Eye (tissue), 1 donor: ENCODE results near the gene TFDP1.

Experiments used
- DNase-seq: peaks from one replicate; pipeline ENCODE4 v3.0.0-alpha.2; 2015

The TFDP1 gene

DNA sequence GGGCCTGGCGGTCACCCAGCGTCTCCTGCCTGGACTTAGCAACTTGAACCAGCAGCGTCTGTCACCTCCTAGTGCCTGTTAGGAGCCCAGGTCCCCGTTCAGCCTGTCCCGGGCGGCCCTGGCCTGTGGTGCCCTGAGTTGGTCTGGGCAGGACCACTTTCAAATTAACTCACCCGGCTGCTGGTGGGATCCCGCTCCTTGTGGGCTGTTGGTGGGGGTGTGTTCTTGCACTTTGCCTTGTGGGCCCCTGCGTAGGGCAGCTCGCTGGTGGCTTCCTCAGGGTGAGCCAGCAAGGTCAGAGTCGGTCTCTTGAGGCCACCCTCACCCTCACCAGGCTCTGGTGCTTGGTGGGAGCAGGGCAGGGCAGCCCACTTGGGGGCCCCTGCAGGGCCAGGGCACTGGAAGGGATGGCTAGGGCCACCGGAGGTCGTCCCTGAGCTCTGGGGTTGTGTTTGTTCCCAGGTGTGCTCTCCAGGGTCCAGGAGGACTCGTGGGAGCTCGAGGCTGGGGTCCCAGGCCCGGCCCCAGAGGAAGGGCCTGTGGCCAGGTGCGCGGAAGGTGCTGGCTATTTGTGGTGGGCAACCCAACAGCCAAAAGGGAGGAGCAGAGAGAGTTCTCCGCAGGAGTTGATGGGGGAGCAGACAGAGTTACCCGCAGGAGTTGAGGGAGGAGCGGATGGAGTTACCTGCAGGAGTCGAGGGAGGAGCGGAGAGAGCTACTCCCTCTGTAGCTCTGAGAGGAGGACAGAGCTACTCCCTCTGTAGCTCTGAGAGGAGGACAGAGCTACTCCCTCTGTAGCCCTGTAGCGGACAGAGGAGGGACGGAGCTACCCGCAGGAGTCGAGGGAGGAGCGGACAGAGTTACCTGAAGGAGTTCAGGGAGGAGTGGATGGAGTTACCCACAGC is 16.9 kb downstream of the TFDP1 start:
- DNase-seq = no peak

DNA sequence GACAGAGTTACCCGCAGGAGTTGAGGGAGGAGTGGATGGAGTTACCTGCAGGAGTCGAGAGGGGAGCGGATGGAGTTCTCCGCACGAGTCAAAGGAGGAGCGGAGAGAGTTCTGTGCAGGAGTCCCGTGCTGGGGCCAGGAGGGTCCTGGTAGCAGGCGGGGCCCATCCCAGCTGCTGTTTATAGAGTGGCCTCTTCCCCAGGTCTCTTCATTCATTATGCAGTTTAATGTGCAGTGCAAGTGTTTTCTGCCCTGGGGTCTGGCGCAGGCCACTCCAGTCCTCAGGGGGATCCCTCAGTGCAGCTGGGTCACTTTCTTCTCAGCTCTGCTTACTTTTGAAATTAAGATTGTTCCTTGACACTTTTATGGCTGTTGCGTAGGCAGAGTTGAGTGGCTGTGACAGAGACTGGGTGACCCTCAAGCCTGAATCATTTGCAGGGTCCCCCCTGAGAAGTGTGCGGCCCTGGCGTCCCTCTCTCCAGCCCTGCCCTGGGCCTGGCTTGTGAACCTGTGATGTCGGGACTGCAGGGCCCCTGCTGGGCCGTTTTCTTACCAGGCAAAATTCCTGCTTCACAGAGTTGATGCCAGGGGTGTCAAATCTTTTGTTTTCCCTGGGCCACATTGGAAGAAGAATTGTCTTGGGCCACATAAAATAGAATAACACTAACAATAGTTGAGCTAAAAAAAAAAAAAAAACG is 17.9 kb downstream of the TFDP1 start:
- DNase-seq = peak; percentile 33

DNA sequence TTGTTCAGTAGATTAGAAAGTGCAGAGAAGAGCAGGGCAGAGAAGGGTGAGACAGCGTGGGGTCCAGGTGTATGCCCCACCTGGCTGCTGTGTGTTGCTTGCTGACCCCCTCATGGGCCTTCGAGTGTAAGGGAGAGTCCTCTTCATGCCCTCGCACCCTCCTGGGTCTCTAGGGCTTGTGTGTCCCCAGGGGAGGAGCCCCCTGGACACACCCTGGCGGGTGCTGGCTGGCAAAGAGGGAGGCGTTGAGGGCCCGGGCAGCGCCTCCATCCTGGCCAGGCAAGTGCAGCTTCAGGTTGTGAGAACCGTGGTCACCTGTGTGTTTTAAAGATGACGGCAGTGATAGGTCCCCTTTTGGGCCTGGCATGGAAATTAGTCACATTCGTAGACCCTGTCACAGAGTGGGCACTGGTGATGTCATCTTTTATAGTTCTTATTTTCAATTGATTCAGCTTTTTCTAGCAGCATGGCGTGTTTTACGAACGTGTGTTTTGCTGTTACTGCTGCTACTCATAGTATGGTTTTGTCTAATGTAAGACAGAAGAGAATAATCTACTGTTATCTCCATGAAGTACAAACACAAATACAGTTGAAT is 18.7 kb downstream of the TFDP1 start:
- no peak for DNase-seq

DNA sequence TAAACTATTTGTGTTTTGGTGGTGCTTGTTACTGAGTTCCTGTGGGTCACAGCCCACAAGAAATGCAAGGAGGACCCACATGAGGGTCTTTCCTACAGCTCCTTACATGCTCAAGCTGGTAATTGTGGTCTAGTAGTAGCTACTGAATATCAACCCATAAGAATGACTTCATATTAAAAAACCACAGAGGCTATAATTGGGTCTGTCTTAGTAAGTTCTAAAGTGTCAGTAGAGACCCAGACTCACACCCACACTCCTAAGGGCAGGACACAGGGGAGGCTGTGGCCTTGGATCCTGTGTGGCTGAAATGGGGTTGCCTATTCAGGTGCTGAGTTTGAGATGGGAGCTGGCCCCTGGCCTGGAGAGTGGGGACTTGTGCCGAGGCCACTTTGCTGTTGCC is 19.6 kb downstream of the TFDP1 start:
- no peak for DNase-seq

DNA sequence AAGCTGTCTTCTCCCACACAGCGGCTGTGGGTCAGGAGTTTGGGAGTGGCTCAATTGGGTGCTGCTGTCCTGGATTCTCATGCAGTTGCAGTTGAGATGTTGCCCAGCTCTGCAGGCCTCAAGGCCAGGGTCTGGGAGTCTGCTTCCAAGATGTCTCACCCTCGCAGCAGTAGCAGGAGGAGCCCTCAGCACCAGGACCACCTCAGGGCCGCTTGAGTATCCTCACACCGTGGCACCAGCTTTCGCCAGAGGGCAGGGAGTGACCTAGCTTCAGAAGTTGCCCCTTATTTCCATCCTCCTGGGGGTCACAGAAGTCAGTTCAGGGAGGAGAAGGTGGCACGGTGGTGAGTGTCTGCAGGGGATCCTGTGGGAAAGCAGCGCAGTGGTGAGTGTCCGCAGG is 20.9 kb downstream of the TFDP1 start:
- no peak for DNase-seq

DNA sequence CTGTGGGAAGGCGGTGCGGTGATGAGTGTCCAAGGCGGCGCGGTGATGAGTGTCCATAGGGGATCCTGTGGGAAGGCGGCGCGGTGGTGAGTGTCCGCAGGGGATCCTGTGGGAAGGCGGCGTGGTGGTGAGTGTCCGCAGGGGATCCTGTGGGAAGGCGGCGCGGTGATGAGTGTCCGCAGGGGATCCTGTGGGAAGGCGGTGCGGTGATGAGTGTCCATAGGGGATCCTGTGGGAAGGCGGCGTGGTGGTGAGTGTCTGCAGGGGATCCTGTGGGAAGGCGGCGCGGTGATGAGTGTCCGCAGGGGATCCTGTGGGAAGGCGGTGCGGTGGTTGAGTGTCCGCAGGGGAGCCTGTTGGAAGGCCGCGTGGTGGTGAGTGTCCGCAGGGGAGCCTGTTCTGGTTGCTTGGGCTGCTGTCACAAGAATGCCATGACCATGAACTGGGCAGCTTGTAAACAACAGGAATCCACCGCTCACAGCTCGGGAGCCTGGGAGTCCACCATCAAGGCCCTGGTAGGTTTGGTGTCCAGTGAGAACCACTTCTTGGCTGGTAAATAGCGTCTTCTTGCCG is 21.4 kb downstream of the TFDP1 start:
- no peak for DNase-seq

DNA sequence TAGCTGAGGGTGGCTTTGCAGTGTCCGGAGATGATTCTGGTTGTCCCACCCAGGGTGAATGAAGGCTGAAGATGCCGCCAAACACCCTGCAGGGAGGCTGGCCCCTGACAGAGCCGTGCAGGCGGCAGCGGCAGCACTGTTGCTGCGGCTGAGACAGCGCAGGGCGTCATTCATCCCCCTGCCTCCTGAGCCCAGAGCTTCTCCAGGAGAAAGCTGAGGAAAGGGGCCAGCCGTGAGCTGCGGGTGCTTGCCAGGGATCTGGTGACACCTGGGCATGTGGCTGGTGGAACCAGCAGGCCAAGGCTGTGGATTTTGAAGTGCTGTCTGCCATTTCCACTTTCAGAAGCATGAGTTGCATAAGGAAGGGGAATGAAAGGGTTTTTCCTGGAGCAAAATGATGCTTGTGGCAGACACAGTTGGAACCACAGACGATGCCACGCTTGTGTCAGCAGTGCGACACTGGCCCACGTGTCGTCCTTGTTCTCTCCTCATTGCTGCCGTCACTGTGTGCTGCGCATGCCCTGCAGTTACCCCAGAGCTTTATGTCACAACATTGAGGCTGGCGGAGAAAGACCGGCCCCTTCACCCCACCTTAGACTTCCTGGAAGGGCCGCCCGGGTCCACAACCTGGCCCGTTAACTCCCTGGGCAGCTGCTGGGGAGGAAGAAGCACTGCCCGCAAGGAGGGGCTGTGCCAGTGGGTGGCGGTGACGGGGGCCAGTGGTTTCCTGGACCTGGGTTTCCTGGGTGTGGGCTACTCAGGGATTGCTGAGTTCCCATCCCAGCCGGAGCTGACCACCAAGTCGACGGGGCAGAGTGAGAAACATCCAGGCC is 22.7 kb downstream of the TFDP1 start:
- no peak for DNase-seq

DNA sequence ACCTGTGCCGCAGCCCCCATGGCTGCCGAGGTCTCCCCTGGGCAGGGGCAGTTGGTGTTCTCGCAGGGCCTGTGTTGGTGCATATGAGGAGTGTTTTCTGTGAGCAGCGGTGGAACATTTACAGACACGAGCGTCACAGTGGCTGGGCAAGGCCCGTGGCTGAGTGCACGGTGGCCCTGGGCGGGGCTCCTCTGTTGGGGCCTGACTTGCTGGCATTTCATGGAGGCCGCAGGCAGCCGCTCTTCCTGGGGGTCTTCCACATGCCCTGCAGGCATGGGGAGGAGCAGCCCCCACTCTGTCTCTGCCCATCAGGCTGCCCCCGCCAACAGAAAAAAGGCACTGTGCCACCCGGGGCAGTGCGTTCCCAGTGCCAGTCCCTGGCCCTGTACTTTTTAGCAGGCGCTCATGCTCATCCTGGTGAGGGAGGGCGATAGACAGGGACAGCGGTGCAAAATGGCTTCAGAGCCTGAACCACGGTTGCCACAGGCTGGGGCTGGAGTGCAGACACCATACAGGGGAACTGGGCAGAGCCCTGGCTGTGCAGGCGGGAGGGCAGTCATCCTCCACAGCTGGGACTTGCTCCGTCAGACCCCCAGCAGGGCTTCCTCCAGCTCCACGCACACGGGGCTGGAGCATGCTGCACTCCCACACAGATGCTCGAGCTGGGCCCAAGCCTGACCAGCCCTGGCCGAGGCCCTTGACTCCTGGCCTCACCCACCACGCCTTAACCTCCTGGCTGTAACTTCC is 23.5 kb downstream of the TFDP1 start:
- DNase-seq = no peak

DNA sequence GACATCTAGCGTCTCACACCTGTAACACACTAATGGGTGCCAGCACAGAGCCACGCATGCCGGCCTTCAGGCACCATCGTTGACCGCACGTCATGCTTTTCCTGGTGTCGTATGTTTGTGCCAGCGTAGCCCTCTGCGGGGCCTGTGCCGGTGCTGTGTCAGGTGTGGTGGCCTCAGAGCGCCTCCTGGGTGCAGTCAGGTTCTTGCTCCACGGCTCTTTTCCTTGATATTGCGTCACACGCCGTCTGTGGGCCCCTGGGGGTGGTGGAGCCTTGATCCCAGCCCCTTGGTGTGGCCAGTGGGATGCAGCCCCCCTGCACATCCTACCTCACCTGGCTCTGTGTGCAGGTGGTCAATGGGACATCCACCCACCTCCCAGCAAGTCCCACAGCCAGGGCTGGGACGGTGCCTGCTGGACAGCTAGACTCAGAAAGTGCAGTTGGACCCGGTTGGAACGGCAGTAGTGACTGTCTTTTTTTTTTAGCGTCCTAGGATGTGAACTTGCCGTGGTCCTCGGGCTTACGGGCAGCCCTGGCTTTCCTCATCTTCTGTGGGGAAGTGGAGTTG is 24.5 kb downstream of the TFDP1 start:
- no peak for DNase-seq

DNA sequence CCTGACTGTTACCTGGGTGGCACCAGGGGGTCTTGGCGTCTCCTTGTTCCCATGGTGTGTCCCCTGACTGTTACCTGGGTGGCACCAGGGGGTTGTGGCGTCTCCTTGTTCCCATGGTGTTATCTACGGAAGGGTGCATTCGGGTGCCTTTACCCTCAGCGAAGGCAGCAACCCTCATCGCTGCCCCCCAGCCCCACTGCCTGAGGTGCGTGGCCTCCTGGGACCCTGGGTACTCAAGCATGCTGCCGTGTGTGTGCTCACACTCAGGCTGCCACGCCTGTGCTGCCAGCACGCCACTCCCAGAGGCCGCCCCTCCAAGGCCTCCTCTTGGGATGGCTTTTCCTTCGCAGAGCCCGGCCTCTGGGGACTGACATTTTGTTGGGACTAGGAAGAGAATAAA is 25.1 kb downstream of the TFDP1 start:
- no peak for DNase-seq

DNA sequence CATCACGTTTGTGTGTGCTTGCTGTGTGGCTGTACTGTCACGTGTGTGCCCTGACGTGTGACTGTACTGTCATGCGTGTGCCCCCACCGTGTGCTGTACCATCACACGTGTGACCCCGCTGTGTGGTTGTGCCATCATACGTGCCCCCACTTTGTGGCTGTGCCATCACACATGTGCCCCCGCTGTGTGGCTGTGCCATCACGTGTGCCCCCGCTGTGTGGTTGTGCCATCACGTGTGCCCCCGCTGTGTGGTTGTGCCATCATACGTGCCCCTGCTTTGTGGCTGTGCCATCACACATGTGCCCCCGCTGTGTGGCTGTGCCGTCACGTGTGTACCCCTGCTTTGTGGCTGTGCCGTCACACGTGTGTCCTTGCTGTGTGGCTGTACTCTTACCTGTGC is 25.7 kb downstream of the TFDP1 start:
- no peak for DNase-seq

DNA sequence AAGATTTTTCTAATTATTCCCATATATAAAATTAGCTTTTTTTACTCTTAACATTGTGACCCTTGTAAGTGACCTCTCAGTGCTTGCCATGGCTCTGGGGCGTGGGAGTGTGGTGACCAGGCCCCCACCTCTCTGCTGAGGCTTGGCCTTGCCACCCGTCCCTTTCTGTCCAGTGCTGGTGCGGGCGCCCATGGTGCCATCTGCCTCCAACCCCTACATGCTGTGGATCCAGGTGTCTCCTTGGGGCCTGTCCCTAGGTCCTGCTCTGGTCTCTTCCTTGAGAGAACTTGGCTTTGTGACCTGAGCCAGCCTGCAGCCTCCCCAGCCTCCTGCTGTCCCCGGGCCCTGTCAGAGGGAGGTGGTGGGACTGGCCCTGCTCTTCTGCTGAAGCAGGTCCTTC is 27.4 kb downstream of the TFDP1 start:
- DNase-seq = no peak

DNA sequence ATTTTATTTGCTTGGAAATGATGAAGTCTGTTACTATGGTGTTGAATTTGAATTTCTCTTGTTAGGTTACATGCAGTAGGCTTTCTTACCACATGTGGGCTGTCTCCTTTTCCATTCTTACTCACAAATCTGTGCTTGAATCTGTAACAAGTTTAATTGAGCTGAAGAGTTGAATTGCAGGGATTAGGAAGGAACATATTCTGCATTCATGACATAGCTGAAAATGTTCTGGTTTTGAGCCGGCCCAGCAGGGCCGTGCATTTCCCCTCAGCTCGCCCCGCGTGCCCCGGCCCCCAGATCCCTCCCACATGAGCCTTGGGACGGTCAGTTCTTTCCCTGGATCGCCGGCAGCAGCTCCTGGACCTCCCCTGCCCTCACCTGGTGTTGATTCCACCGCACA is 28.1 kb downstream of the TFDP1 start:
- no peak for DNase-seq

DNA sequence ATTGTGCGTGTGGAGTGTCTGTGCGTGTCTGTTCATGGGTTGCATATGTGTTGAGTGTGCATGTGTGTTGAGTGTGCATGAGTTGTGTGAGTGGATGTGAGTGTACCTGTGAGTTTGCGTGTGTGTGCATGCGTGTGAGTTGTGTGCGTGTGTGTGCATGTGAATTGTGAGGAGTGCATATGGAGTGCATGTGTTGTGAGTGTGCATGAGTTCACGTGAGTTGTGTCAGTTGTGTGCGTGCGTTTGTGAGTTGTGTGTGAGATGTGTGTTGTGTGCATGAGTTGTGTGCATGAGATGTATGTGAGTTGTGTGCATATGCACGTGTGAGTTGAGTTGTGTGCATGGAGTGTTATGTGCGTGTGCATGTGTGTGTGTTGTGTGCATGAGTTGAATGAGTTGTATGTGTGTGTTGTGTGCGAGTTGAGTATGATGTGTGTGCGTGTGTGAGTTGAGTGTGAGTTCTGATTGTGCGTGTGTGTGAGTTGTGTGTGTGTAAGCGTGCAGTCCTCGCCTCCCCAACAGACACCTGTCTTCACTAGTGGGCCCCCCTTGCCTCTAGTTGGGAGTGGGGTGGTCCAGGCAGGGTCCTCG is 29.3 kb downstream of the TFDP1 start:
- no peak for DNase-seq

DNA sequence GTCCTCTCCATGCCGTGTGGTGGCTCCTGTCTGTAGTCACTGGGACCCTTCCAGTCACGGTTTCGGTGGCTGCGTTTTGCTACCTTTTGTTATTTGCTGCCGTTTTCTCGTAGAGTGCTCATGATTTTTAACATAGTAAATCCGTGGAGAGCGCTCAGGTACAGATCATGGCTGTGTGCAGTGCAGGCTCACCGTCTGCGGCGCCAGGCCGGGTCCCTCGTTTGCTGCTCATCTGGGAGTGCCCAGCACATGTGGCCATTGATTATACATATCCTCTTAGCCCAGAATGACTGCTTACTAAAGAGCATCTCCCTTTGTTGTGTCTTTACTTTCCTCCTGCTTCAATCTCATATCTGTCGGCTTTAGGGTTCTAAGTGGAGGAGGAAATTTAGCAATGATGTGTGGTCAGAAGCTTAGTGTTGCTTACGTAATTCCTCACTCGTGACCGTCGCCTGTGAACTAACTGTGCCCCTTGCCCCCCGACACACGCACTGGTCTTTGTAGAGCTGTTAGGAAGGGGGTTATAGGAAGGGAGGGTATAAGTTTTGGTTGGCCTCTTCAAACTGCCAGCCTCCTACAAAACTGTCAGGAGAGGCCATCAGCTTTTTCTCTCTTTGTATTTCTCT is 31.8 kb downstream of the TFDP1 start:
- peak; percentile 46 for DNase-seq

DNA sequence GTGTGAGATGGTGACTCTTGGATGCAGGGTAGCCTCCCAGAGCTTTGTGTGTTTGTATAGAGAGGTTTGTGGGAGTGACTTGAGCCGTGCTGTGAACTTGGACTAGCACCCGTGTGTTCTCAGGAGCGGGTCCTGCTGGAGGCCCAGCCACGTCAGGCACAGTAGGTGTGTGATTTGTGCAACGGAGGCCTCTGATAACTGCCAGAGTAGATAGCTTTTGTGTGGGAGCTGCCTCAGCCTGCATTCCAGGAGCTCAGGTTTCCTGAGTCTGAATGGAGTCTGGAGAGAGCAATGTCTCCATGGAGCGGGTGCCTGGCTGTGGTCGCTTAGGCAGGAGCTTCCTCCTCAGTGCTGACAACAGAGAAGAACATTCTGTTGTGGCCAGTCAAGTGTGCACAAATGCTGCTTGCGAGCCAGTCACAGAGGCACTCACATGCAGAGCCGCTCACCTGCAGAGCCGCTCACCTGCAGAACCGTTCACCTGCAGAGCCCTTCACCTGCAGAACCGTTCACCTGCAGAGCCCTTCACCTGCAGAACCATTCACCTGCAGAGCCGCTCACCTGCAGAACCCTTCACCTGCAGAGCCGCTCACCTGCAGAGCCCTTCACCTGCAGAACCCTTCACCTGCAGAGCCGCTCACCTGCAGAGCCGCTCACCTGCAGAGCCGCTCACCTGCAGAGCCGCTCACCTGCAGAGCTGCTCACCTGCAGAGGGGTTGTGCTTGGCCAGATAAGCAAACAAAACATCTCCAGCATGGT is 32.6 kb downstream of the TFDP1 start:
- peak; percentile 63 for DNase-seq

DNA sequence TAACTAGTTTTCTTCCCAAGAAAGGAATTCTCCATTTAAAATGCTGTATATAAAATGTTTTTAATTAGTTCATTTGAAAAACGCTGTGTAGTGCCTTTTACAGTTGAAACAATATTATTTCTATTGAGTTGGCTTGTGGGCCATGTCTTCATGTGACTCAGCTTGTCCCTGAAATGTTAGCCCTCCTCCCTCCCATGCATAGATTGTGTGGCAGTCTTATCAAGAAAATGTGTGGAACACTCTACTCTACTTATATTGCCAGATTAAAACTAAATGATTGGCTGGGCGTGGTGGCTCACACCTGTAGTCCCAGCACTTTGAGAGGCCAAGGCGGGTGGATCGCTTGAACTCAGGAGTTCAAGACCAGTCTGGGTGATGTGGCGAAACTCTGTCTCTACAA is 33.4 kb downstream of the TFDP1 start:
- no peak for DNase-seq

DNA sequence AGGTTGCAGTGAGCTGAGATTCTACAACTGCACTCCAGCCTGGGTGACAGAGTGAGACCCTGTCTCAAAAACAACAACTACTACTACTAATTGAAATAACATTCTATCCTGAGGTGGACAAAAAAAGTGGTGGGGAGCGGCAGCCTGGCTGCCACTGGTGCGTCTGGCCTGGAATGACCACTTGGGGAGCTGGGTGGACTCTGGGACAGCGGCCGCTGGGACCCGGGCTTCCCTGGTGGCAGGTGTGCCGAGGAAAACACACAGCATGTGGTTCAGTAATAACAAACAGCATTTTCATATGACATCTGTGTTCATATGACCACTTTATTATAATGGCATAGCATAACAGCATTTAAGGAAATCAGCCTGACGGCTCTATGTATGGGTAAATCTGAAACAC is 33.9 kb downstream of the TFDP1 start:
- no peak for DNase-seq

DNA sequence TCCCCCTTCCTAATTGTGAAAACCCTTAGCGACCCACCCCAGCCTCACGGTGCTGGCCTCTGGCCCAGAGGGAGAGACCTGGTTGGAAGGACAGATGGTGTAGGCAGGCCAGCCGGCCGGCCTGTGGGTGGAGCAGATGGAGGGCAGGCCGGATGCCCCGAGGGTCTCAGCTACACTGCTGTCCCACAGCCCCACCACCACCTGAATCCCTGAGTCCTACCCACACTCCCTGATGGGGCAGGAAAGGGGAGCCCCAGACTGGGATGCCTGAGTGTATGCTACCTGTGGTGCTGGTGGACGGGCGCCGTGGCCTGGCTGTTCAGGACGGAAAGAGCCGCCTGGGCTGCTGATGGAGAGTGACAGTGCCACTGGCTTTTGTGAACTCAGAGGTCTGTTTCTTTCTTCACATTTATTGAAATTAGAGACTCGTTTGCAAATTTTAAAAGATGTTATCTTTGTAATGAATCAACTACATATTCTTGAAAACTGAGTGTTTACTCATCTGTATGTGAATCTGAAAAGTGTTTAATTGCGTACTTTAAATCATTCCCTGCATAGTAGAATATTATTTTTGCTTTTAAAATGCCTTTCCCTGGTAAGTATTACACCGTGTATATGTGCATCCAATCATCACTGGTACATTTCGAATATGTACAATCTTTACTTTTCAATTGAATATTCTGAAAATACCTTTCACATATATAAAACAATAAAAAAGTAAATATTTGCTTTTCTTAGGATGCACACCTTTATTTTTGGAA is 35.7 kb downstream of the TFDP1 start:
- no peak for DNase-seq
